CD14-positive monocyte (primary cell): ENCODE results near the gene ZNF48. TPM values are rescaled to one million over a fixed set of nuclear protein-coding genes. Genes with fewer than 3 reads are reported as not detected.
A peak's percentile ranks its signal among the peaks of the same experiment; 100 is the strongest.

Experiments
- DNase-seq, 3 donors: peaks; one replicate each; pipeline ENCODE4 v3.0.0-alpha.2; 2011 to 2022
- H2AFZ ChIP-seq: 2 replicates; pipeline ENCODE4 v1.6.0; 2012; ENCODE audit warnings: mild to moderate bottlenecking, low read depth, low read length, inconsistent platforms; ENCODE audit not compliant: insufficient read depth, poor library complexity, severe bottlenecking
- H3K27ac ChIP-seq, 2 donors: 1 replicate in 1 of 2; 2 replicates in 1 of 2; pipeline ENCODE4 v1.5.1; 2012 to 2013; ENCODE audit warnings: low read length in 2 of 2, control low read depth in 1 of 2, inconsistent platforms in 1 of 2, low read depth in 1 of 2, mild to moderate bottlenecking in 1 of 2
- H3K27me3 ChIP-seq, 2 donors: one replicate each; pipeline versions ENCODE4 v1.6.0 to v1.6.1; 2011 to 2013; ENCODE audit warnings: low read length in 2 of 2; ENCODE audit not compliant: control insufficient read depth in 2 of 2, insufficient read depth in 2 of 2
- H3K36me3 ChIP-seq, 2 donors: replicated peaks in 1 of 2; 1 replicate in 1 of 2; 2 replicates in 1 of 2; pipeline versions ENCODE4 v1.5.1 to v1.6.1; 2012 to 2013; ENCODE audit warnings: low read length in 2 of 2, control low read depth in 1 of 2, inconsistent platforms in 1 of 2, mild to moderate bottlenecking in 1 of 2; ENCODE audit not compliant: insufficient read depth in 2 of 2, control insufficient read depth in 1 of 2
- H3K4me1 ChIP-seq, 2 donors: 1 replicate in 1 of 2; 2 replicates in 1 of 2; pipeline versions ENCODE4 v1.5.1 to v1.6.1; 2012 to 2013; ENCODE audit warnings: low read length in 2 of 2, control low read depth in 1 of 2, inconsistent platforms in 1 of 2, mild to moderate bottlenecking in 1 of 2, moderate library complexity in 1 of 2; ENCODE audit not compliant: insufficient read depth in 2 of 2, control insufficient read depth in 1 of 2
- H3K4me2 ChIP-seq: replicated peaks from 2 replicates; pipeline ENCODE3; 2012; ENCODE audit warnings: low read length, moderate library complexity, mild to moderate bottlenecking; ENCODE audit not compliant: poor library complexity, severe bottlenecking; ENCODE audit errors: extremely low read depth
- H3K4me3 ChIP-seq, 3 experiments: fragments of 200-600 bp in 1 of 3; sonication (generic) in 1 of 3; replicated peaks in 1 of 3; 1 replicate in 2 of 3; 2 replicates in 1 of 3; pipeline ENCODE4 v1.5.1; 2011 to 2013; ENCODE audit warnings: low read length in 3 of 3, mild to moderate bottlenecking in 3 of 3, control low read depth in 2 of 3, low read depth in 2 of 3, inconsistent platforms in 1 of 3, moderate library complexity in 1 of 3
- H3K79me2 ChIP-seq: 2 replicates; pipeline ENCODE4 v1.6.0; 2012; ENCODE audit warnings: mild to moderate bottlenecking, control low read depth, inconsistent platforms, low read length, moderate library complexity; ENCODE audit not compliant: insufficient read depth
- H3K9ac ChIP-seq: 2 replicates; pipeline ENCODE4 v1.6.0; 2017; ENCODE audit warnings: low read length, mild to moderate bottlenecking; ENCODE audit not compliant: insufficient read depth, poor library complexity, severe bottlenecking
- H3K9me3 ChIP-seq, 2 donors: replicated peaks in 1 of 2; 1 replicate in 1 of 2; 2 replicates in 1 of 2; pipeline versions ENCODE4 v1.5.1 to v1.6.1; 2012 to 2013; ENCODE audit warnings: low read length in 2 of 2, control low read depth in 1 of 2; ENCODE audit not compliant: control insufficient read depth in 1 of 2, insufficient read depth in 1 of 2
- H4K20me1 ChIP-seq: 2 replicates; pipeline ENCODE4 v1.6.0; 2012; ENCODE audit warnings: mild to moderate bottlenecking, low read length, control low read depth, moderate library complexity; ENCODE audit not compliant: insufficient read depth
- H3K27ac Mint-ChIP-seq, 7 donors: one replicate each; pipeline ENCODE4 v1.8.0; 2020; ENCODE audit warnings: mild to moderate bottlenecking in 7 of 7, mixed read lengths in 7 of 7, moderate library complexity in 6 of 7, inconsistent platforms in 2 of 7
- H3K27me3 Mint-ChIP-seq, 3 donors: one replicate each; pipeline ENCODE4 v1.8.0; 2021 to 2022; ENCODE audit warnings: low read depth in 3 of 3, mild to moderate bottlenecking in 3 of 3, mixed read lengths in 3 of 3, moderate library complexity in 3 of 3, inconsistent platforms in 1 of 3
- H3K36me3 Mint-ChIP-seq, 2 donors: one replicate each; pipeline ENCODE4 v1.8.0; 2020; ENCODE audit warnings: mixed read lengths in 2 of 2, inconsistent platforms in 1 of 2, mild to moderate bottlenecking in 1 of 2
- H3K4me1 Mint-ChIP-seq: one replicate; pipeline ENCODE4 v1.8.0; 2020; ENCODE audit warnings: mild to moderate bottlenecking, mixed read lengths
- H3K4me3 Mint-ChIP-seq, 2 donors: one replicate each; pipeline ENCODE4 v1.8.0; 2020; ENCODE audit warnings: mild to moderate bottlenecking in 2 of 2, mixed read lengths in 2 of 2, moderate library complexity in 1 of 2
- H3K9me3 Mint-ChIP-seq, 7 donors: one replicate each; pipeline ENCODE4 v1.8.0; 2020 to 2022; ENCODE audit warnings: mixed read lengths in 7 of 7, mild to moderate bottlenecking in 6 of 7, moderate library complexity in 6 of 7, inconsistent platforms in 2 of 7
- CTCF ChIP-seq: fragments of 200-600 bp; IDR thresholded peaks from one replicate; pipeline ENCODE4 v1.8.0; 2022; ENCODE audit warnings: antibody characterized with exemption, mild to moderate bottlenecking
- WGBS: methylation state at CpG from one replicate; pipeline ENCODE4 v1.1.5; 2013; ENCODE audit warnings: missing lambda C conversion rate; ENCODE audit not compliant: insufficient coverage; 5-methylcytosine and 5-hydroxymethylcytosine counted together
- intact Hi-C, 2 donors: fragments of 100-400 bp; cut with micrococcal nuclease; formaldehyde crosslinking; loops; one replicate each; pipeline versions ENCODE4 v1.15.0 to v1.15.1; 2023
- polyA plus RNA-seq, 3 donors: library from polyadenylated mRNA; depleted of rRNA in 1 of 3; unstranded in 2 of 3; stranded (reverse) in 1 of 3; fragments of 300-500 nt in 2 of 3; fragments of >200 nt in 1 of 3; fragmentation: Illumina TruSeq in 2 of 3; gene quantifications; 1 replicate in 2 of 3; 2 replicates in 1 of 3; pipeline ENCODE4 v1.2.3, GENCODE V29; 2012 to 2021

The ZNF48 gene
- polyA plus RNA-seq, 3 donors: 0.67 to 1.4 (median 0.93) TPM

DNA sequence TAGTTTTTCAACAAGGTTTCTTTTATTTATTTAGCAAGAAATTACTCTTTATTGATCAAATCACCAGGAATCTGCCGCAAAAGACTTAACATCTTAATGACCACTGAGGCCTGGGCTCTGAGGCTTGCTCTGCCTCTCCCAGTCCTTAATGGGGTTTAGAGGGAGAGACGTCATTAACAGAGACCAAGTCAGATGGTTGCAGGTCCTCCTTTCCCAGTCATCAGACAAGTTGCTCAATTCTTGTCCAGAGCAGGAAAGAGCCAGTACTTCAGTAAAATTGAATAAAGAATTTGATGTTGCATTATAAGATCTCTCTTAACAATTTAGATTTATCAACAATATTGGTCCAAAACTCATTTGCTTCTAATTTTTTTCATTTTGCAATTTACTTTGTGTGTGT, 48.4 kb downstream of the ZNF48 start:
- intact Hi-C loops: loop anchor here (2.0 to 10.0 kb wide), 2 partner anchors 83 to 171 kb away; partner anchors contain the start of genes ZNF689 (in 1 of the 2) and ZNF768 (in 1 of the 2)
- H3K9me3 ChIP-seq: no peaks in the 10 kb centered on the region
- peaks cover 11 to 13% of the 10 kb centered on the region in 2 donors for H3K36me3 Mint-ChIP-seq
- H3K9me3 Mint-ChIP-seq: peaks cover 0 to 3% (median 0%) of the 10 kb centered on the region in 7 donors
- H3K27me3 Mint-ChIP-seq: peaks cover 0 to 1% (median 0%) of the 10 kb centered on the region in 3 donors
- H4K20me1 ChIP-seq: peaks cover 27% of the 10 kb centered on the region
- H3K79me2 ChIP-seq: peaks cover 30% of the 10 kb centered on the region
- no peak overlapping the region for H2AFZ ChIP-seq
- peak overlapping the region in 1 of 2 donors; percentile 16 for H3K4me3 Mint-ChIP-seq
- H3K36me3 ChIP-seq: peaks cover 0 to 4% of the 10 kb centered on the region in 2 donors
- no peak overlapping the region for H3K9ac ChIP-seq
- peak overlapping the region in 5 of 7 donors; percentile 19 to 71 (median 55) for H3K27ac Mint-ChIP-seq
- peak overlapping the region in 1 of 2 donors; percentile 90 for H3K27ac ChIP-seq
- peaks cover 40% of the 10 kb centered on the region for H3K4me1 Mint-ChIP-seq
- TF ChIP-seq CTCF: no peak
- no peaks in the 10 kb centered on the region for H3K27me3 ChIP-seq
- peak in 2 of 3 donors; percentile 28 to 51 for DNase-seq
- H3K4me1 ChIP-seq: peaks cover 35 to 36% of the 10 kb centered on the region in 2 donors
- WGBS: no CpG with 5 or more reads among the region's 2 CpGs
- H3K4me2 ChIP-seq: peak overlapping the region; percentile 90
- H3K4me3 ChIP-seq: peak overlapping the region in 1 of 3 experiments; percentile 90

GRCh38 chr16:30444231-30445148, 49.3 kb downstream of the ZNF48 start:
- peak overlapping the region; percentile 90 for H3K4me2 ChIP-seq
- no peak for TF ChIP-seq CTCF
- peak overlapping the region; percentile 90 for H3K9ac ChIP-seq
- peaks cover 0 to 3% (median 0%) of the 10 kb centered on the region in 7 donors for H3K9me3 Mint-ChIP-seq
- H3K4me1 Mint-ChIP-seq: peaks cover 40% of the 10 kb centered on the region
- intact Hi-C loops: loop anchor here (2.0 to 10.0 kb wide), 3 partner anchors 38 to 170 kb away; partner anchors contain the start of genes ZNF689 (in 1 of the 2) and ZNF768 (in 1 of the 2)
- peak overlapping the region in 6 of 7 donors; percentile 31 to 92 (median 89) for H3K27ac Mint-ChIP-seq
- peaks cover 11 to 13% of the 10 kb centered on the region in 2 donors for H3K36me3 Mint-ChIP-seq
- H3K9me3 ChIP-seq: no peaks in the 10 kb centered on the region
- peaks cover 30% of the 10 kb centered on the region for H3K79me2 ChIP-seq
- H3K27ac ChIP-seq: peak overlapping the region; percentile 83 to 90
- no peak for DNase-seq
- H2AFZ ChIP-seq: peak overlapping the region; percentile 99
- H3K4me1 ChIP-seq: peaks cover 35 to 36% of the 10 kb centered on the region in 2 donors
- peaks cover 0 to 4% of the 10 kb centered on the region in 2 donors for H3K36me3 ChIP-seq
- H3K27me3 ChIP-seq: no peaks in the 10 kb centered on the region
- peak overlapping the region; percentile 89 to 95 for H3K4me3 Mint-ChIP-seq
- peaks cover 0 to 1% (median 0%) of the 10 kb centered on the region in 3 donors for H3K27me3 Mint-ChIP-seq
- H3K4me3 ChIP-seq: peak overlapping the region; percentile 81 to 90 (median 85)
- H4K20me1 ChIP-seq: peaks cover 27% of the 10 kb centered on the region
- WGBS: 93% methylated on average over 25 of the region's 29 CpGs
